Measurements from ENCODE around the gene NPR2.

NPR2 gene

DNA sequence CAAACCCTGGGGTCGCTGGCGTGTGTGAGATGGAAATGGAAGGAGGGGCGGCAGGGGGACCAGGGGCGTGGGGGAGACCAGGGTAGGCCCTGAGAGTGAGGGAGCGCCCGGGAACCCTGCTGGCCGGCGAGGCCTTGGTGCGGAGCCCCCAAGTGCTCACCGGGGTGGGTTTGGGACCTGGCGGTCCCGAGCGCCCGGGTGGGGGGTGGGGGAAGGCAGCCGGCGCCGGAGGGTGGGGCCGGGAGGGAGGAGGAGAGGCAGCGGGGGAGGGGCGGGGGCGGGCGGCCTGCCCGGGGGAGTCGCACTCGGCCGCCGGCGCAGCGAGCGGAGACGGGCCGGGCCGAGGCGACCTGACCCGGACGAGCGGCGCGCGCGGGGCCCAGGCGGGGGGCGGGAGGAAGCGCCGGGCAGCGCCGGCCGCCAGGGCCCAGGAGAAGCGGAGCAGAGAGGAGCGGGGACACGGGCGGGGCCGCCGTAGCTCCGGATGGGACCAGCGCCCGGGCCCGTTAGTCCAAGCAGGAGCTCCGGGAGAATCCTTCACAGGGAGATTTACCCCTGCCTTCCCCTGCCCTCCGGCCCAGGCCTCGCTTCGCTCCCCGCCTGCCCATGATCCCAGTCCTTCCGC is at the start of gene NPR2:
Gene NPR2 (plus strand): TSS at position 295 of the 625 bp plus-strand sequence. CDS start 818 bp downstream, outside the sequence.
- no peak for DNase-seq

DNA sequence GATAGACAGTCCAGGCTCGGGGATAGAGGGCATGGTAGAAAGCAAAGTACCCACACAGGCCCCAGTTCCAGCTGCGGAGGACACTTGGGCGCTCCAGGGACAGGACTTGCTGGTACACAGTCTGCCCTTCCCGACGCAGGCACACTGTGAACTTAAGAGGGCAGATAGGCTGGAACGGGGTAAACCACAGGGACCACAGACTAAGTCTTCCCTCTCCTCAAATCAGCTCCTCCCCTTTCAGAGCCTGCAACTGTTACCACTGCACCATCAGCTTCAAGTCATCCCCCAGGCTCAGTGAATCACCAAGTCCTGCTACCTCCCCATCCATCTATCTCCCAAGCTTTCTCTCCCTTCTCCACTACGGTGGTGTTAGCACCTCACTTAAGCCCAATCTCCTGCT is 49.7 kb upstream of the NPR2 start:
- no peak for DNase-seq

DNA sequence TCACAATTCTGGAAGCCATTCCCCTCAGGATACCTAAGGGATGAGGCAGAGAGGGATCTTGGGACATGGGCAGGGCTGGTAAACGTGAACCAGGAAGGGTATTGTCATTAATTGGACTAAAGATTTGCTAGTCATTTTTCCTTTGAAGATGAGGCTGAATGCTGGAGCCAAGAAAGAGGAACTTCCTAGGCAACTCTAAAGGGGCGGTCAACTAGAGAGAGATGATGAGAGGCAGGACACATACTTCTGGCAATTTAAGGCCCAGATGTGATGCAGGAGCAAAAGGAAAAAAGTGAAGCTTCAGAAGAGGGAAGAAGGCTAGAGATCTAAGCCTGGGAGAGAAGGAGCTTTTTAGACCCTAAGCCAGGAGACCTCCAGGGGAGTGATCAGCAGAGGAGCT is 47.9 kb upstream of the NPR2 start:
- no peak for DNase-seq

DNA sequence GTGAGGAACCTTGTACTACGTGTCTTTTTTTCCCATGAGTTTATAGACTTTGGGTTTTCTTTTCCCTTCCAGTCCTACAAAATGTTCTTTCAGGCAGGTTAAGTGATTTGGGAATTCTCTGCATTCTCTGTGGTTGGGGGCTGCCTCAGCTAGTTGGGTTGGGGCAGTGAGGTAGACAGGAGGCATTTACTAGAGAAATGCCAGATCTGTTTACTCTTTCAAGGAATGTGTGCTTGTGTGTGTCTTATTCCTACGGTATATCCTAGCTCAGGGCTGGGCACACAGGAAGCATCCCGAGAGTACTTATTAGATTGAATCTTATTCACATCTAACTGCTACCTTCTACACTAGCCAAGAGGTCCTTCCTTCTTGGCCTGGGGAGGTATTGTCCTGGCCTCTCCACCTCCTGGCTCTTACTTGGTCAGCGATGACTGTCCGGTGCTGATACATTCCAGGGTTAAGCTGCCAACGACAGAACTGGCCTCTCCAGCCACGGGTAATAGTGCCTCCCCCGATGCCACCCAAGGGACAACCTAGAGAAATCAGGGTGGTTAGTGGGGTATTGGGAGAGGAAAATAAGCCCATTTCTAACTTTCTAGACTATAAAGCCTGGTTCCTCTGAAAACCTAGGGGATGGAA is 47.4 kb upstream of the NPR2 start:
- DNase-seq: no peak

DNA sequence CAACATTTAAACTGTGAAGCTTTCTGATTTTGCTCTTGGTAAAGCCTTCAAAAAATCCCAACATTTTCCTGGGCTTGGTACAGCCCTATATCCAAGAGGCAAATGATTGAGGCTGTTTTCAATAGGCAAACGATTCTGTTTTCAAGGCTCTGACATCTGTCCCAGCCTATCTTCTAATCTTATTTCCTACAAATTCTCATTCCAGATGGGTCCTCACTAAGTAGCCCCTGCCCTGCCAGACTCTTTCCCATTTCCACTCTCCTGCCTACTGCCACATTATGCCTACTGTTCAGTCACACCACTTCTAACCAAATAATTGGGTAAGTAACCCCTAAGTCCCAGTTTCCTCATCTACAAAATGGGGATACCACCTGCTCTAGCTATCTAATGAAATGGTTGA is 45.8 kb upstream of the NPR2 start:
- DNase-seq: no peak

DNA sequence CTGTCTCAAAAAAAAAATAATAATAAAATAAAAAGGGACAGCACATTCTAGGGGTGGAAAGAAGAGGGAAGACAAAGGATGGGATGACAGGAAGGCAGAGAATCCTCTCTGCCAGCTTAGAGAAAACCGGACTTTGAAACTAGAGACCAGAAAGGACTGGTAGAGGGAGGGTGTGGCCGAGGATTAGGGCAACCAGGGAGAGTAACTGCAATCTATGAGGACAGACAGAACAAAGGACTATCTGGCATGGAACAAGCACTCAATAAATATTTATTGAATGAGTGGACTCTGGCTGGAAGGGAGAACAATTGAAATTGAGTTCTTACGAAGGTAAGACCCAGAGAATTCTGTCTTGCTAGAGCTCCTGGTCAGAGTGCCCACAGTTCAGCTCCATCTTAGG is 44.8 kb upstream of the NPR2 start:
- DNase-seq: no peak

DNA sequence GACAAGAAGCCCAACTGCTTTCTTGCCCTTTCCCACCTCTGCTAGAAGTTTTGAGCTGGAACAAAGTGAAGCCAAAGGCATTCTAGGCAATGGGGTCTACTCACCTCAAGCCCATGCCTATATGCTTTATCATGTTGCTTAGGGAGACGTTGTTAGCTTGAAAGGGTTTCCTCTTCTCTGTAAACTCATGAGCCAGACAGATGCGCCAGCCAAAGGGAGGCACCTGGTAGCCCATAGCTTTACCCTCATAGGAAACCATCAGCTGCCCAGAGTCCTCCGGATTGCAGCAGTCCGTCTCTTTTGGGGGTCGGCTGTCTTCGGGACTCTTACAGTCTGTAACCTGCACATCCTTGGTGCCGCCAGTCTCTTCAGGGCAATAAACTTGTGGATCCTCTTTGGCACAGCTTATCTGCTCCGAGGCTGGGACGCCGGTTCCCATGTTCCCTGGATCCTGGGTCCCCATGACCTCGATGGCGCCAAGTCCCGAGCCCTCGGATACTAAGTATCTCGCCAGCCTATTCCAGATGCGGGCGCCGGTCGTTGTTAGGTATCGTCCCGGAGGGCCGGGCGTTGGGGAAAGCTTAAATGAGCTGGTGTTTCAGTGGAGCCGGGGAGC is 43.0 kb upstream of the NPR2 start:
- no peak for DNase-seq

DNA sequence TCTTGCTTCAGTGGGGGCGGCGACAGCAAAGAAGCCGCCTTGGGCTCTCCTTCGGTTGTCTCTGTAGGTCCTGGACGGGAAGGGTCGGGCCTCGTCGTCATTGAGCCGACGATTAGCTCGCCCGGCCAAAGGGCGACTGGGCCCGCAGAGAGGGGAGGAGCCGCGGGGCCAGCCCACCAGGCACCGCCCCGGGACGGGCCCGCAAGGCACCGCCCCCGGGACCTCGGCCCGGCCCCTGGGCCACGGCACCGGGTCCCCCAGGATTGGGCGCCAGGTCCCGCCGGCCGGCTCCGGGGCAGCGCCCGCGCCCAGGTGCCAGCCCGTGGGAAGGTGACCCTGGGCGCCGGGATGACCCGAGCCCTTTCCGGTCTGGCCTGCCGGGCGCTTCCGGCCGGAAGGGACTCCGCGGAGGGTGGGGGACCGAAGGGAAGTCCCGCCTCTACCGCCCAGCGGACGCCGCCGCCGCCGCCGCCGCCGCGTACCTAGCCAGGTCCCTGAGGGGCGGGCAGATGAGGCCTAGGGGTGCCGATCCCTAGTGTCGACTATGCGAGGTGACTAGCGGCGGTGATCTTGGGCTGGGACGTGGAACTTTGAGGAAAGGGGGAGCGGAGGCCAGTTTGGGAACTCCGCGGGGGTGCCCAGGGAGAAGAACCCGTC is 42.4 kb upstream of the NPR2 start, which contains the start of the genes GBA2 and RGP1:
Gene GBA2 (minus strand): TSS at position 371 of the 657 bp plus-strand sequence. CDS start 524 bp downstream, outside the sequence.
Gene RGP1 (plus strand): TSS at position 430 of the 657 bp plus-strand sequence. CDS start 469 bp downstream, outside the sequence.
- DNase-seq: peak; percentile 65

DNA sequence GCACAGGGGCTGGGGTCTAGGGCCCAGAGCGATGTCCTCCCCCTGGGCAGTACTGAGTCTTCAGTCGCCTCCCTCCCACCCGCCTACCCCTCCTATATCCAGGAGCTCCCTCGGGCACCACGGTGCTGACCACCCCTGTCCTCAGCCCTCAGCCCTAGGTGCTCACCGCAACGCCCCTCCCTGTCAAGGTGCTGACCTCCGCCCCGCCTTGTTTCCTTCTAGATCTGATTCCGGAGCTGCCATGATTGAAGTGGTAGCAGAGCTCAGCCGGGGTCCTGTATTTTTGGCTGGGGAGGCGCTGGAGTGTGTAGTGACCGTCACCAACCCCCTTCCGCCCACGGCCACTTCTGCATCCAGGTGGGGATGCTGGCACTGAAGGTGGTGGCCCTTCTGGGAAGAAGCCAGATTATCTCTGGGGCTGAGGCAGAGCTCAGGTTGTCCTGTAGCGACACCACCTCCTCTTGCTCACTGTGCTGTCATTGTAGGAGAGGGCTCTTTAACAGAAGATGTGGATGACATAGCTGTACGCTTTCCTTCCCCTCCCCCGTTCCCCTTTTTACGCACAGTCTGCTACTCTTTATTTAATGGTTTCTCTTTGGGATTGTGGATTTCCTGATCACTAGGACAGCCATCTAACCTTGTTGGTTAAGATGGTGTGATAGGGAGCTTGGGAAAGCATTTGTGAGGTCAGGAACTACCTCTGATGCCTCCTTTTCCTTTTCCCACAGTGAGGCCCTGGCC is 41.7 kb upstream of the NPR2 start:
- peak; percentile 40 for DNase-seq

DNA sequence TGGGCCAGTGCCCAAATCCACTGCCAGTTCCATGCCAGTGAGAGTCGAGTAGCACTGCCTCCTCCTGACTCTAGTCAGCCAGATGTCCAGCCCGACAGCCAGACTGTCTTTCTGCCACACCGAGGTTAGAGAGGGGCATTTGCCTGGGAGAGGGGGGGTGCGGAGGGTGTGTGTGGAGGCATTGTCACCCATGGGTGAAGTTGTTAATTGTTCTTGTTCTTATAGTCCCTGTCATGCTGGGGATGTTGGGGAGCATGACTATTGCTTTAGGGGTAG is 41.2 kb upstream of the NPR2 start:
- no peak for DNase-seq

DNA sequence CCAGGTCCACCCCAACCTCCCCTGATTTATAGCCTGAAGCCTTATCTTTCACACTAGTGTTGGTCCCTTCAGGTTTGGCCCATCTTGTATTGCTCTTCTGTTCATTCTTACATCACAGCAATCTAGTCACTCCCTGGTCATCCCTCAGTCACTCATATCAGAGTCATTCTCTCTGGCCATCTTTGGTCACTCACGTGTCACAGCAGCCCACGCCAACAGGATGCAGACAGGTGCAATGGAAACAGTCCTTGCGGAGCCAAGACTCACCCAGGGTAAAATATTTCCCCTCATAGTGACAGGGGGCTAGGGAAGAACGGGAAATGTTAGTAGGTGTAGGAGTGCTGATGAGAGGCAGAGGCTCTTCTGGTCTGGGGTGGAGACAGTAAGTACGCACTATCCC is 37.9 kb upstream of the NPR2 start:
- DNase-seq: no peak

DNA sequence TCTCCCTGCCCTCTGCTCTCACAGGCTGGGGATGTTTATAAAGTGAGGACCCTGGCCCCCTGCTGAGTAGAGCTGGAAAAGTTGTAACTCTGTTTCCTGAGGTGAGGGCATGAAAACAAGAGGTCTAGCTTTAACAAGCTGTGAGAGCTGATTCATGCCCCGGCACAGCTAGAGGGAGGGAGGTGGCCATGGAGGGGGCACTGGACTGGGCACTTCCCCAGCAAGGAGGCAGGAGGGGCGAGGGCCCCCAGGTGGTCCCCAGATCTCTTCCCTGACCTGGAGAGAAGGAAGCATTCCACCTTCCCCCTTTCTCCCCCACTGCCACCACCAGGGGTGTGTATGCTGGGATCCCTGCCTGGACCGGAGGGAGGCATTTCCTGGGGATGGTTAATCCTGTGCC is 37.1 kb upstream of the NPR2 start, which contains the start of gene MSMP:
Gene MSMP (minus strand): TSS at position 13 of the 400 bp plus-strand sequence. CDS start 147 bp downstream, outside the sequence.
- DNase-seq: no peak

DNA sequence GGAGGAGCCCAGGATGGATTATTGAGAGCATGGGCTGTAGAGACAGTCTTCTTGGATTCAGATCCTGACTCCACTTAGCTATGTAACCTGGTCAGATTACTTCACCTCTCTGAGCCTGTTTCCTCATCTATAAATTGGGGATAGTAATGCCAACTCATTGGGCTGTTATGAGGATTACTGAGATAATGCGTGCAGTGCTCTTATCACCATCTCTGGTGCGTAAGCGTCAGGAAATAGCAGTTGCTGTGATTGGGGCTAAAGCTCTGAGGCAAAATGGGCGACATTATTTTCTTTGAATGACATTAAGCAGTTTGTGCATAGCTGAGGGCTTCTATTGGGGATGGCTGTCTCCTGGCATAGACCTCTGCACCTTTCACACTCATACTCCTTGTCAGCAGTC is 36.3 kb upstream of the NPR2 start:
- DNase-seq: no peak

DNA sequence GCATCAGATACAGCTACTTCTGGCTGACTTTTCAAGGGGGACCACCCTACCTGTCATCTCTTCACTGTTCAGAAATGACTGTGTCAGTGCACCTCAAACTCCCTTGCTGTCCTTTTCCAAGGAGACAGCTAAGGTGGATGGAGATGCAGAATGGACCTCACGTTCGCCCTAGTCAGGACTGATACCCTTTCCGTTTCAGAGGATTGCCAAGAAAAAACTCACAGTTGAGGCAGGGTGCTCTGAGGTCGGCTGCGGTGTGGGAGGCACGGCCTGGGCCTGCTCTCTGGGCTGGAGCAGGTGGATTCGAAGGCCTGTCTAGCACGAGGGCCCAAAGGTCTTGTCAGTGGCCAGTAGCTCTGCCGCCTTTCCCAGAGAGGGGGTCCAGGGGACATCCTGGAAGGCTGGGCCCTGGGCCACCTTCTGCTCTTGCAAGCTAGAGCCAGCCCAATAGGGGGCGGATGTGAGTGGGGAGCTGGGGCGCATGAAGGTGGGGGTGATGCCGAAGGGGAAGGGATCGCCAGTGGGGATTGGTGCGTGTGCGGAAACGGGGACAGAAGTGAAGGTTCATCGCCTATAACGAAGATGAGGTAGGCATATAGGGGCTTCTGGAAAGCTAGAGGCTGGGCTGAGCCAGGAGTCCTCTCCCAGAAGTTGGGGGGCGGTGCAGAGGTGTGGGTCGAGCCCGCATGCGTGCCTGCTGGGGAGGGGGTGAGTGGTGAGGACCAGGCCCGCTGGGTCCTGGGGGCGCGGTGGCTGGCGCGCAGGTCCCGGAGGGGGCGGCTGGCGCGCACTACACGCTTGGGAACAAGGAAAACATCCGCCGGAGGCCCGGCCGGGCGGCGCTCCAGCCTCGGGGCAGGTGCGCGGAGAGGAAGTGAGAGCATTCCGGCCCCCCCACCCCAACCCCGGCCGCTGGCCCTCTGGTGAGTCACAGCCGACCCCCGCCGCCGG is 34.8 kb upstream of the NPR2 start:
- peak; percentile 74 for DNase-seq

DNA sequence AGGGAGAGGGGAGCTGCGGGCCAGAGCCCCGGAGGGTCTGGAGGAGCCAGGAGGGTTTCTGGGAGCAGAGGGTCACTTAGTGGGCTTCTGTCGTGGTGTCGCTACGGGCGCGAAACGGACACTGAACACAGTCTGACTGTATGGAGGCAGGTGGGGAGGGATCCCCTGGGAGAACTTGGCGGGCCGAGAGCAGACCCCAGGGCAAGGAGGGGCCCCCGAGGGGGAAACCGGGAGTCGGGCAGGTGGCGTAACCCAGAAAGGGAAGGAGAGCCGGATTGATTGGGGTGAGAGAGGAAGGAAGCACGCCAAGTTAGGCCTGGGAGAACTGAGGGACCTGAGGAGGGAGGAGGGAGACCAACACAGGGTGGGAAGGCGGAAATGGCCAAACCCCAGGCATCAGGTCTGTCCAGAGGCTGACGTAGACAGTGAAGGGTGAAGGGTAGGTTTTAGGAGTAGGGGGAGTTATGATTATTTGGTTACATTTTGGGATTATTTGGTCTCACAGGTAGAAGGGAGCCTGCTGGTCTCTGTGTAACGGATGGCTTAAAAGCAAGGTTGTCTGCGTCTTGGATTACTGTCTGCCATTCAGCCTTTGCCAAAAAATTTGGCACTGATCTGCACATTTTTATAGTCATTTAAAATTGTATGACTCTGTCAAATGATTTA is 34.0 kb upstream of the NPR2 start:
- no peak for DNase-seq

DNA sequence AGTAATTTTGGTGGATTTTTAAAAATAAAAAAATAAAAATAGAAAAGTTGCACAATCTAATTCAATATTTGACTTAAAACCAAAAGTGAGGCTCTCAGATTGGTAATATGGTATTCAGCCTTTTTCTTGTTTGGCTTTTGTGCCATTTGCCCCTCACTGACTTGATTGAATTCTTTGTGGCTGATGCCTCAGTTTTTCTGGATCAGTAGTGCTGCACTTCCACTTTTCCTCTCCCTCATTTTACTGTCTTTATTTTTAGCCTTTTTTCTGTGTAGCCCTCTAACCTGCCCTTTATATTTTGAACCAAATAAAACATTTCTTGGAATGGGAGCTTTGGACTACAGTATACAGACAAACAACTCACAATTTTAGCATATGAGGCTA is 33.5 kb upstream of the NPR2 start:
- no peak for DNase-seq

DNA sequence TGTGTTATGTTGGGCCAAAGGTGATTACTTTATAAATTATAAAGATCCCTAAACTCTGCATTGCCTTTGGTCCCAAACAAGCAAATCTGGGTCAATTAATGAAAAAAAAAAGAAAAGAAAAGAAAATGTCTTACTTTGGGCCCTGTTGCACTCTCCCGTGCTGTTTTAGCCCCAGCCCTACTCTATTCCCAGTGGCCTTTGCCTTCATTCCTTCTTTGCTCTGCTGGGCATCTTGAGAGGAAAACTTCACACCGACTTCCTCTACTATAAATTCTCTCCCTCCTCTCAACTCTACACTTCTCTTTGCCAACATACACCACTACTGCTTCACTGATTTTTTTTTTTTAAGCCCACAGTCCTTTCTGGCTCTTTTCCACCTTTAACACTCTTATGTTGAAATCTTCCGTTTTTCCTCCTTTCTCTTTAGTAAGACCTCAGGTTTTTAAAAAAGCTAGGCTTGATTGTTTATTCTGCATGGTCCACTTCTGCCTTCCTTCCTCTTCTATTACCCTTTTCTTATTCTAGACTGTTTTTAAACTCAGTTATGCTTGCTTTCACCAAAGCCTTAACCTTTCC is 32.8 kb upstream of the NPR2 start:
- no peak for DNase-seq

DNA sequence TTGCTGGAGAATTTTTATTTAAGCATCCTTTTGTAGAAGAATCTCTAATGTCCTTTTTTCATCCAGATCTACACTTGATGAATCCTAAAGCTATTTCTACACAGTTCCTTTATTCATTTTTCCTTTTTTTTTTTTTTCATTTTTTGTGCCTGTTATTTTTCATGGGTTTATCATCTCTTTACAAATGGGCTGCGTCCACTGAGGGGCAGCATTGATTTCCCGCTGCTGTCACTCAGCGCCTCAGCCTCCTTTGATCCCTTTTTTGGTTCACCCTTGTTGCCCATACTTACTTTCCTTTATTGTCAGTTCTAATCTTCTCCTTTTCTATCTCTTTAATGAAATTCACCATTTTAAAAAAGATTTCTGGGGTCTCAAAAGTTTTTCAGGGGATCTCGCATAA is 31.6 kb upstream of the NPR2 start:
- no peak for DNase-seq

DNA sequence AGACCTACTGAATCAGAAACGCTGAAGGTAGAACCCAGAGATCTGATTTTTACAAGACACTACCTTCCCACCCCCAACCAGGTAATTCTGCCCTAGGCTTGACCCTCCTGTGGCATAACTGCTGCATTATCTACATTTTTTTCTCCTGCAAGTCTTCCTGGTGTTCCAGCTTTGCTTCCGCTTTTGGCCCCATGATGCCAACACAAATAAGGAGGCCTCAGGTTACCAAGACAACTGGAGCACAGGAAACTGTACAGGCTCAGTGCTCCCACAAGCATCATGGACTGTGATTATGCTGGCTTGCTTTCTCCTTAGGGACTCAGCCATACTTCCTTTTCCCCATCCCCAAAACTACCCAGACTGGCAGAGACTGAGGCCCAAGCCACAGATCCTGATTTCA is 30.7 kb upstream of the NPR2 start:
- no peak for DNase-seq

DNA sequence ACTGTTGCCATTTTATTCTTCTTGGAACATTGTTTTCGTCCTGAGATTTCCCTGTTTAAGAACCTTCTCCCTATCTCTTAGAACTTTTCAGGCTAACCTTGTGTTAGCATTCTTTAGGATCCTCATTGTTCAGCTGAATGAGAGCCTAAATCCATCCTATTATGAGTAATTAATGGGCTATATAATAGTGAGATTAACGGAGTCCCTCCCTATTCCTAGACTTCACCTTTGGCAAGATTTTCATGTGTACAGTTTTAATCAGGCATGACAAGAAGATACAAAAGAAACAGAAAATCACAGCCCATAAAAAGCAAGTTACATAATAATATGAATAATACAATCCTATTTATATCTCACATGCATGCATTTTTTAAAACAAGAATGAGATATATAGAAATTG is 28.2 kb upstream of the NPR2 start:
- DNase-seq: no peak

DNA sequence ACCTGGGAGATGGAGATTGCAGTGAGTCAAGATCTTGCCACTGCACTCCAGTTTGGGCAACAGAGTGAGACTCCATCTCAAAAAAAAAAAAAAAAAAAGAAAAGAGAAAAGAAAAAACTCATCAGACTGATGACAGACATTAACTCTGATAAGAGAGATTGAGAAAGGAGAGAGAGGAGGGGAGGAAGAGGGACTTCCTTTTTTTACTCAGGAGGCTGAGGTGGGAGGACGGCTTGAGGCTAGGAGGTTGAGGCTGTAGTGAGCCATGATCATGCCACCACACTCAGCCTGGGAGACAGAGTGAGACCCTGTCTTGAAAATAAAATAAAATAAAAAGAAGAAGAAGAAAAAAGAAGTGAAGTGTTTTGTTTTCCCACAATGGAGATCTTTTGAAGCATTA is 27.6 kb upstream of the NPR2 start:
- DNase-seq: no peak
